PC-3 (cell line): ENCODE results near the gene SMIM13. TPM values are rescaled to one million over a fixed set of nuclear protein-coding genes. Genes with fewer than 3 reads are reported as not detected.
"Not testable (repeated sequence)": the region's sequence is repeated elsewhere in the genome, so short reads cannot be mapped to it uniquely, and the experiment has no call there.

ENCODE experiments used
- ATAC-seq: fragments of 200-7000 bp; cut with Tn5 transposase; 2 replicates; pipeline ENCODE4 v1.9.1; 2020; ENCODE audit warnings: mild to moderate bottlenecking, moderate library complexity
- BruUV-seq: library from RNA; stranded (reverse); fragments of 400-500 nt; replicated peaks from 2 replicates; lab custom pipeline; 2021; lab: Mats Ljungman, UMichigan
- CTCF ChIA-PET: fragments of 300-600 bp; sonication (Branson Sonifier 250); formaldehyde crosslinking; loops from one replicate; lab custom pipeline; 2022; ENCODE audit warnings: antibody characterized with exemption; lab: Charles Lee
- POLR2A ChIA-PET: fragments of 300-600 bp; sonication (Branson Sonifier 250); formaldehyde crosslinking; loops from one replicate; lab custom pipeline; 2022; ENCODE audit warnings: antibody characterized with exemption; ENCODE audit not compliant: unreplicated experiment; lab: Charles Lee
- DNase-seq: peaks from one replicate; pipeline ENCODE4 v3.0.0-alpha.2; 2015
- H2AFZ ChIP-seq: fragments of 300-600 bp; sonication (generic); 2 replicates; pipeline ENCODE4 v1.6.0; 2016; ENCODE audit warnings: antibody characterized with exemption, low read length
- H3F3A ChIP-seq: fragments of 300-600 bp; sonication (generic); one replicate; pipeline ENCODE4 v1.6.0; 2017; ENCODE audit warnings: antibody characterized with exemption, low read length, control low read depth, mild to moderate bottlenecking; ENCODE audit not compliant: unreplicated experiment
- H3K27ac ChIP-seq: fragments of 300-600 bp; sonication (generic); 2 replicates; pipeline ENCODE4 v1.5.1; 2016; ENCODE audit warnings: mild to moderate bottlenecking, low read length
- H3K27me3 ChIP-seq: fragments of 300-600 bp; sonication (generic); 2 replicates; pipeline ENCODE4 v1.6.1; 2016; ENCODE audit warnings: low read length, mixed read lengths
- H3K36me3 ChIP-seq: fragments of 300-600 bp; sonication (generic); 2 replicates; pipeline ENCODE4 v1.6.1; 2016; ENCODE audit warnings: low read depth, mixed run types, low read length, mixed read lengths
- H3K4me1 ChIP-seq: fragments of 300-600 bp; sonication (generic); 2 replicates; pipeline ENCODE4 v1.5.1; 2016; ENCODE audit warnings: low read length; ENCODE audit not compliant: insufficient read depth
- H3K4me2 ChIP-seq: fragments of 300-600 bp; sonication (generic); 2 replicates; pipeline ENCODE4 v1.6.0; 2016; ENCODE audit warnings: low read length
- H3K4me3 ChIP-seq: fragments of 300-600 bp; sonication (generic); 2 replicates; pipeline ENCODE4 v1.5.1; 2016; ENCODE audit warnings: mild to moderate bottlenecking, low read length, mixed read lengths
- H3K79me2 ChIP-seq: fragments of 300-600 bp; sonication (generic); 2 replicates; pipeline ENCODE4 v1.6.1; 2017; ENCODE audit warnings: low read length, mixed read lengths
- H3K9ac ChIP-seq: fragments of 300-600 bp; sonication (generic); 2 replicates; pipeline ENCODE4 v1.6.0; 2016; ENCODE audit warnings: mild to moderate bottlenecking, low read length
- H3K9me2 ChIP-seq: fragments of 300-600 bp; sonication (generic); replicated peaks from 2 replicates; pipeline ENCODE4 v1.6.1; 2016; ENCODE audit warnings: mixed run types, low read length, mixed read lengths
- H3K9me3 ChIP-seq: fragments of 300-600 bp; sonication (generic); 2 replicates; pipeline ENCODE4 v1.6.1; 2016; ENCODE audit warnings: low read length, mixed read lengths
- H4K20me1 ChIP-seq: fragments of 300-600 bp; sonication (generic); 2 replicates; pipeline ENCODE4 v1.6.1; 2016; ENCODE audit warnings: low read length, mixed read lengths
- EZH2 ChIP-seq: fragments of 300-600 bp; sonication (generic); IDR thresholded peaks from one replicate; pipeline ENCODE4 v1.6.1; 2017; ENCODE audit warnings: antibody characterized with exemption, mild to moderate bottlenecking, low read length; ENCODE audit not compliant: unreplicated experiment
- EZH2phosphoT487 ChIP-seq: fragments of 300-600 bp; sonication (generic); IDR thresholded peaks from 2 replicates; pipeline ENCODE4 v1.6.1; 2018; ENCODE audit warnings: mild to moderate bottlenecking, antibody characterized with exemption, low read length, borderline replicate concordance
- intact Hi-C: fragments of 100-400 bp; cut with micrococcal nuclease; formaldehyde crosslinking; loops from 2 replicates; pipeline ENCODE4 v1.9.0; 2023
- total RNA-seq: library from RNA; depleted of rRNA; stranded (reverse); fragments of >200 nt; gene quantifications from 2 replicates; pipeline ENCODE4 v1.2.3, GENCODE V29; 2014
- TF ChIP-seq, protein P1 (sequence below): fragments of 300-600 bp; sonication (generic); conservative IDR thresholded peaks from 2 replicates; pipeline ENCODE4 v1.5.1; 2017; ENCODE audit warnings: antibody characterized with exemption, low read depth, mild to moderate bottlenecking, low read length

Gene SMIM13
- total RNA-seq, 1 experiment from 2014 or later, result 9.0 TPM

- POLR2A ChIA-PET, result no interaction called here
- no TSS peak for BruUV-seq
- CTCF ChIA-PET, result no interaction called here
These were observed 7.7 kb upstream of the SMIM13 start for GRCh38 chr6:11085758-11086435.

GRCh38 chr6:11087141-11087812 lies 6.4 kb upstream of the SMIM13 start:
- BruUV-seq, DNase-seq, H3K79me2 ChIP-seq, H3K4me1 ChIP-seq, H3K4me3 ChIP-seq, H3K9me3 ChIP-seq, H2AFZ ChIP-seq, intact Hi-C loops, H4K20me1 ChIP-seq, H3F3A ChIP-seq, H3K9me2 ChIP-seq, H3K9ac ChIP-seq, H3K27me3 ChIP-seq, H3K27ac ChIP-seq, ATAC-seq, H3K36me3 ChIP-seq, H3K4me2 ChIP-seq, CTCF ChIA-PET: not testable (repeated sequence)
- POLR2A ChIA-PET, result interaction anchor here (0.6 kb wide), 1 partner anchor 249 kb away, joined by 4 read pairs; the partner anchor contains the start of gene MAK

More at GRCh38 chr6:11085758-11086435, 7.7 kb upstream of the SMIM13 start:
- no peaks in the 10 kb centered on the region for H3F3A ChIP-seq
- H3K27ac ChIP-seq, result no peak overlapping the region
- ATAC-seq (no peak), DNase-seq (no peak)
- H3K36me3 ChIP-seq, result no peaks in the 10 kb centered on the region
- H3K4me1 ChIP-seq, result peaks cover 6% of the 10 kb centered on the region; the same call in 1 of the 2 replicates
- no peaks in the 10 kb centered on the region for H3K9me2 ChIP-seq
- H3K79me2 ChIP-seq, result no peaks in the 10 kb centered on the region
- no peak overlapping the region for H3K9ac ChIP-seq
- TF ChIP-seq EZH2 (no peak), EZH2phosphoT487 (no peak)
- TF ChIP-seq, protein P1, sequence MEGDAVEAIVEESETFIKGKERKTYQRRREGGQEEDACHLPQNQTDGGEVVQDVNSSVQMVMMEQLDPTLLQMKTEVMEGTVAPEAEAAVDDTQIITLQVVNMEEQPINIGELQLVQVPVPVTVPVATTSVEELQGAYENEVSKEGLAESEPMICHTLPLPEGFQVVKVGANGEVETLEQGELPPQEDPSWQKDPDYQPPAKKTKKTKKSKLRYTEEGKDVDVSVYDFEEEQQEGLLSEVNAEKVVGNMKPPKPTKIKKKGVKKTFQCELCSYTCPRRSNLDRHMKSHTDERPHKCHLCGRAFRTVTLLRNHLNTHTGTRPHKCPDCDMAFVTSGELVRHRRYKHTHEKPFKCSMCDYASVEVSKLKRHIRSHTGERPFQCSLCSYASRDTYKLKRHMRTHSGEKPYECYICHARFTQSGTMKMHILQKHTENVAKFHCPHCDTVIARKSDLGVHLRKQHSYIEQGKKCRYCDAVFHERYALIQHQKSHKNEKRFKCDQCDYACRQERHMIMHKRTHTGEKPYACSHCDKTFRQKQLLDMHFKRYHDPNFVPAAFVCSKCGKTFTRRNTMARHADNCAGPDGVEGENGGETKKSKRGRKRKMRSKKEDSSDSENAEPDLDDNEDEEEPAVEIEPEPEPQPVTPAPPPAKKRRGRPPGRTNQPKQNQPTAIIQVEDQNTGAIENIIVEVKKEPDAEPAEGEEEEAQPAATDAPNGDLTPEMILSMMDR, result no peak
- H3K4me3 ChIP-seq, result no peak overlapping the region
- intact Hi-C loops, result no loop called here
- H3K4me2 ChIP-seq, result no peak overlapping the region
- no peaks in the 10 kb centered on the region for H3K27me3 ChIP-seq
- H2AFZ ChIP-seq, result no peak overlapping the region
- H4K20me1 ChIP-seq, result no peaks in the 10 kb centered on the region
- H3K9me3 ChIP-seq, result no peaks in the 10 kb centered on the region

DNA sequence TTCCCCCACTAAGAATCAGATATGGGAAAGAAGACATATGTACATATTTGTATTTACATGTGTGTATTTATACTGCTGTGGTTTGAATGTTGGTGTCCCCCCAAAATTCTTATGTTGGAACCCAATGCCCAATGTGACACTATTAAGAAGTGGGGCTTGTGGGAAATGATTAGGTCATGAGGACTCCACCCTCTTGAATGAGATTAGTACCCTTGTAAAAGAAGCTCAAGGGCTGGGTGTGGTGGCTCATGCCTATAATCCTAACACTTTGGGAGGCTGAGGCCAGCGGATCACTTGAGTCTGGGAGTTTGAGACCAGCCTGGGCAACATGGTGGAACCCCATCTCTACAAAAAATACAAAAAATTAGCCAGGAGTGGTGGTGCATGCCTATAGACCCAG lies 3.9 kb upstream of the SMIM13 start:
- Histone ChIP-seq H4K20me1 (no peaks in the 10 kb centered on the region), H3K27ac (no peak overlapping the region), H2AFZ (no peak overlapping the region), H3K9me3 (no peaks in the 10 kb centered on the region), H3F3A (no peaks in the 10 kb centered on the region), H3K4me2 (no peak overlapping the region), H3K9me2 (no peaks in the 10 kb centered on the region), H3K36me3 (no peaks in the 10 kb centered on the region), H3K4me3 (no peak overlapping the region), H3K4me1 (peaks cover 6% of the 10 kb centered on the region), H3K27me3 (no peaks in the 10 kb centered on the region), H3K9ac (no peak overlapping the region), H3K79me2 (peaks cover 6% of the 10 kb centered on the region)
- TF ChIP-seq, protein P1, result no peak
- ChIA-PET CTCF (no interaction called here), POLR2A (no interaction called here)
- no TSS peak for BruUV-seq
- DNase-seq (no peak), ATAC-seq (no peak)
- intact Hi-C loops, result loop anchor here (5.0 to 10.0 kb wide), 2 partner anchors 145 to 488 kb away; partner anchors contain the start of gene NEDD9

- H3F3A ChIP-seq, H3K9ac ChIP-seq, POLR2A ChIA-PET, H3K9me2 ChIP-seq, H2AFZ ChIP-seq, H3K4me3 ChIP-seq, H4K20me1 ChIP-seq, H3K27me3 ChIP-seq, H3K36me3 ChIP-seq, BruUV-seq, H3K4me2 ChIP-seq, H3K9me3 ChIP-seq, CTCF ChIA-PET, DNase-seq, ATAC-seq, H3K27ac ChIP-seq: not testable (repeated sequence)
- H3K4me1 ChIP-seq, result peaks cover 18% of the 10 kb centered on the region
- peaks cover 20% of the 10 kb centered on the region for H3K79me2 ChIP-seq
- intact Hi-C loops, result loop anchor here (5.0 to 10.0 kb wide), 2 partner anchors 144 to 486 kb away; partner anchors contain the start of gene NEDD9
These were observed 2.5 kb upstream of the SMIM13 start for GRCh38 chr6:11091141-11091540.
